EH (cell line): ENCODE results near the gene LIPF.
"Not testable (repeated sequence)": the region's sequence is repeated elsewhere in the genome, so short reads cannot be mapped to it uniquely, and the experiment has no call there.

Experiments
- DNase-seq: peaks from one replicate; pipeline ENCODE4 v3.0.0-alpha.2; 2015; ENCODE audit warnings: low read depth

The LIPF gene, protein sequence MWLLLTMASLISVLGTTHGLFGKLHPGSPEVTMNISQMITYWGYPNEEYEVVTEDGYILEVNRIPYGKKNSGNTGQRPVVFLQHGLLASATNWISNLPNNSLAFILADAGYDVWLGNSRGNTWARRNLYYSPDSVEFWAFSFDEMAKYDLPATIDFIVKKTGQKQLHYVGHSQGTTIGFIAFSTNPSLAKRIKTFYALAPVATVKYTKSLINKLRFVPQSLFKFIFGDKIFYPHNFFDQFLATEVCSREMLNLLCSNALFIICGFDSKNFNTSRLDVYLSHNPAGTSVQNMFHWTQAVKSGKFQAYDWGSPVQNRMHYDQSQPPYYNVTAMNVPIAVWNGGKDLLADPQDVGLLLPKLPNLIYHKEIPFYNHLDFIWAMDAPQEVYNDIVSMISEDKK

DNA sequence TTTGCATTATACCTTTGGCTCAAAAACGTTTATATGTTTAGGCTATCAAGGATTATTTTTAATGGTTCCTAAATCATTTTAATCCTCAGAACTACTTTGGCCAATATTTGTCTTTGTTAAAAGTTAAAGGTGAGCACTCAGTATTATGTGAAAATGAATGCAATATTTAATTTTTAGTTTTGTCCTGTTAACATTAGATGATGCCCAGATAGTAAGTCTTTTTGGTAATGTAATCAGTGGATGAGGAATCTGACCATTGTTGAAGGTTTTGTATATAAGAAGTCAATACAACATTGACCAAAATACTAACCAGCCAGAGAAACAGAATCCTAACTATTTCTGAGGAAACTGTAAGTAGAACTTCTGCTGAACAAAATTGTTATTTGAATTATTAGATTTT is at the start of gene LIPF:
TSS of gene LIPF (plus strand) at position 301 of the 400 bp plus-strand sequence. CDS start 2,856 bp downstream, outside the sequence.
- no peak for DNase-seq

DNA sequence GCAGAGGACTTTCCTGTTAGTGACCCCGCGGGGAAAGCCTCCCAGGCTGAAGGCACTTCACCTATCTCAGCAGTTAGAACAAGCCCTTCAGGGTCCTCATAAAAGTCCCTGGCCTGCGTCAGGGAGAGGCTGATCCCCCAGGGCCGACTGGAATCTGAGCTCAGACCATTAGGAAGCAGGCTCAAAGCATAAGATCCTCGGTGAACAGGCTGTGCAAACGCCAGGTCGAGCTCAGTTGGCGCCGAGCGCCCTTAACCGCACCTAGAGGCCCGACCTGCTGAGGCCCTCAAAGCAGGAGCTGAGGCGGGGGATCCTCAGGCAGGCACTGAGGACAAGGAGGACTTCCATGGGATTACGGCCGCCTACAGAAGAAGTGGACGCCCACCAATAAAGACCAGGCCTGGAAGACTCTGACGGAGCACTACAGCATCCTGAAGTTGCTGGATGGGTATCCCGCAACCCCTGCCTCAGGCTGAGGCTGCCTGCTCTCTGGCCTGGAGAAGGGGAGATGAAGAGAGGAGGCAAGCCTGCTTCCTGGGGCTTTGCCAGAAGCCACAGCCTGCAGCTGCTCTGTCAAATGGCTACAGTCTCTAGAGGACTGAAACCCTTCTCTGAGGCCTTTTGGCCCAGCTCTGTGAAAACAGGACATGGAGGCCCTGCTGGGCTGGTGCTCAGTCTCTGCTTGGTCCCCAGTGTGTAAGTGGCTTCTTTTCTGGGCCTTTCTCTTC is 47.8 kb upstream of the LIPF start:
- peak; percentile 15 for DNase-seq

DNA sequence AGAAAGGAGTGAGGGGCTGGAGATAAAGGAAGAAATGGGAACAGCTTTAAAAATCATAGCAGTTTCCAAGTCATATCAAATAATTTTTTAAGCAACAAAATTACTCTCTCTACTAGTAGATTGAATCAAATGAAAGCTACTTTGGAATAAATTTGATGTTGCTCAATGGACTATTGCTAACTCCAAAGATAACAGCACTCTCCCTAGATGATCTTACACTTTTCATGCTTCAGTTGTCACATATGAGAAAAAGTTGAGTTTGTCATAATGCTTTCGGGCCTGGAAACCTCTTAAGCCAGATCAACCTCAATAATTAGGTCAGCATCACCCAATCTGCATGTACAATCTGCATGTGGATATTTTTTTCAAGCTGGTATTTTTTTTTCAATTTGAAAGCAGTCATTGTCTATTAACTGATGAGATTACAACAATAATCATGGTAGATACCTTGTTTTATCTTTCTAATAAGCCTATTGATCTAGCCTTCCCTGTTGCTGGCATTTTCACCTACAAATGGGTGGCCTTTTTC is 46.4 kb upstream of the LIPF start:
- DNase-seq: no peak

DNA sequence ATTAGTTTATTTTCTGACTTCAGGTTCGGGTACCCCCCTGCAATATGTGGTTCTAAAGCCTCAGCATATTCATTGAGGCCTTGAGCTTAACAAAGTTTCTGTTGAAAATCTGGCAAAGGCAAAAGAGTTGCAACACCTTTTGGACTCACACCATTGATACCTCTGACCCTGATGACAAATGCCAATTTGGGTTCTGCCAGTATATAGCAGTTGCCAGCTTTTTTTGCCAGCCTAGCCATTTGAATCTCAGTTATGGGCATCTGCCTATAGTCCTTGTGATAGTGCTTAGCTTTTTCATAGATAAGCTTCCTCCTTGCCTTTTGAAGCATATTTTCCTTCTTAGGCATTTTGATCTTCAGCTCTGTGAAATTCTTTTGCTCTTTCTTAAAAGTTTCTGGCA is 45.7 kb upstream of the LIPF start:
- DNase-seq: no peak

DNA sequence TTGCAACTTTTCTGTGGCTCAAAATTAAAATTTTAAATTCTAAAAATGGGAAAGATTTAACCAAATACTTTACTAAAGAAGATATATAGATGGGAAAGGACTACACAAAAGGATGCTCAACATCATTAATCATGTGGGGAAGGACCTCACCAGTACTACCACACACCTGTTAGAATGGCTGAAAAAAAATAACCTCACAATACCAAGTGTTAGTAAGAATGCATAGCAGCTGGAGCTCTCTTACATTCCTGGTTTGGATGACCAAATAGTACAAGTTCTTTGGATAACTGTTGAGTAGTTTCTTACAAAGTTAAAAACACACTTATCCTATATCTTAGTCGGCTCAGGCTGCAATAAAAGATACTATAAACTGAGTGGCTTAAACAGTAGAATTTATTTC is 43.8 kb upstream of the LIPF start:
- DNase-seq: no peak

DNA sequence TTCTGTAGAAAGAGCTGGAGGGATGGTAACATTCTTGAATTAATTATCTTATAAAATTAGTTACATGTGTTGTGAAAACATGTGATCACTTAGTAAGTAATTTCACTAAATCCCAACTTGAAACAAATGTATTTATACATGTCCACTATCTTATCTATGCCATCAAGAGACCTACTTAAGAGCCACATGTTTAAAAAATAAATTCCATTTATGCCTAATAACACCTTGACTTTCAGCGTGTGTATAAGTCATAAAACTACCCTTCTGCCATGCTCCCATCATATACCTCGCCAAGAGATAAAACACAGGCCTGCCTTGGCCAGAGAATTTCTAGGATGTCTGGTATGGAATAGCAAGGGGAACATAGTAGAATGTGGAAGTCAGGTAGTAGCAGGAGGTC is 40.4 kb upstream of the LIPF start:
- no peak for DNase-seq

DNA sequence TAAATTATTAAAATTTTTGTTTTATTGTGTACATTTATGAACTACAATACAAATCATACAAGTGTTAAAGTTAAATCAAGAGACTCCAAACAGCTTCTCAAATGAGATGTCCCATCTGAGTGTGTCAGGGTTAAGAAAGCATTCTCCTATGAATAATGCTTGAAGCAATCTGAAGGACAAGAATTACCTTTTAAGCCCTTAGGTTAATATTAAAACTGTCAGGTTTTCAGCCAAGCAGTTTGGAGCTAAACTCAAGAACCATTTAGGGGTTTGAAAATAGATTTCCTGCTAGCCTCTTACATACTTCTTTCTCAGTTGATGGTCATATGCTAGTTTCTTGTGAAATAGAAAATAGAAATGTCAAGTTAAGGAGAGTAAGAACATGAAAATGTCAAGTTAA is 39.4 kb upstream of the LIPF start:
- no peak for DNase-seq

DNA sequence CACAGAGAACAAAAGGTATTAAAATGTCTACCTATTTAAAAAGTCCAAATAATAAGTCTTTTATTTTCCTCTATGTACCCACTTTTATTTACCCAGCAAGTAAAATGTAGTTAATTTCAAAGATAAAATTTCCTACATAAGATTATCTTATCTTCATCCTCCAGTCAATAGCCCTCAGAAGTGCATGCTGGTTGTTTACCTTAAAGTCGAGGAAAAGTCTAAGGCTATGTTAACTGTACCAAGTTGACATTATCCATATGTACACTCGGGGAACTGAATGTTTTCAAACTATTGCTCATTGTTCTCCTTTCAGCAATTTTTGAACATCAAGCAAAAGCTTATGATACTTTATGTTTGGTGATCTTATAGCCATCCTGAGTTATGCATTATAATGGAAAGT is 24.1 kb upstream of the LIPF start:
- DNase-seq: no peak

DNA sequence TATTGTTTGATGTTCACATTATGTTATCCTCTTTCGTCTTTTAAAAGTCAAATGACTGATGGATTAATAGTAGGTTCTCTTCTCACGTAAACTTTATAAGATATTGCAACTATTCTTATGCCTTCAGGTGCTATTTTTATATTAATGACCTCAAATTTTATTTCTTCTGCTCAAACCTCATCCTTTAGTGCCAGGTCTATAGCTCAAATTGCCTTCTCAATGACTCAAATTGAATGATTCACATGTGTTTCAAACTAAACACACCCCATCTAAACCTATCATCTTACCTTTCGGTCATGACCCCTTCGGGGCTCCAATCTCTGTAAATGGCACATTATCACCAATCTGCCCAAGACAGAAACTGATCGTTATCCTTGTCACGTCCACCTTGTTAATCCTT is 22.0 kb upstream of the LIPF start:
- DNase-seq: no peak

DNA sequence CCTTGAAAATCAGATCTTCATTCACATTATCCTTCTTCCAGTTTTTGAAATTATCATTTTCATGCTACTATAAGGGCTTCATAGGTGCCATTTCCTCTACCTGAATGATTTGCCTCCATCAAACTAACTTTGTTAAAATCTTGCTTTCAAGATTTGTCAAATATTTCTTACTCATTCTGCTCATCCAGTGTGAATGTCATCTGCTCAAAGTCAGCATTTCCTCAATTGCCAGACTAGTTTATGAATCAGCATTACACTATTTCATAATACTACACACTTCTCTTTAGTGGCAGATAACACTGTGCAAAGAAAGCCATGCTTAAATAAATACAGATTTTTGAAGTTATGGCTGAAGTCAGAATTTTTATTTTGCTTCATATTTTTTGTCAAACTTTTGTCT is 21.3 kb upstream of the LIPF start:
- peak; percentile 61 for DNase-seq

DNA sequence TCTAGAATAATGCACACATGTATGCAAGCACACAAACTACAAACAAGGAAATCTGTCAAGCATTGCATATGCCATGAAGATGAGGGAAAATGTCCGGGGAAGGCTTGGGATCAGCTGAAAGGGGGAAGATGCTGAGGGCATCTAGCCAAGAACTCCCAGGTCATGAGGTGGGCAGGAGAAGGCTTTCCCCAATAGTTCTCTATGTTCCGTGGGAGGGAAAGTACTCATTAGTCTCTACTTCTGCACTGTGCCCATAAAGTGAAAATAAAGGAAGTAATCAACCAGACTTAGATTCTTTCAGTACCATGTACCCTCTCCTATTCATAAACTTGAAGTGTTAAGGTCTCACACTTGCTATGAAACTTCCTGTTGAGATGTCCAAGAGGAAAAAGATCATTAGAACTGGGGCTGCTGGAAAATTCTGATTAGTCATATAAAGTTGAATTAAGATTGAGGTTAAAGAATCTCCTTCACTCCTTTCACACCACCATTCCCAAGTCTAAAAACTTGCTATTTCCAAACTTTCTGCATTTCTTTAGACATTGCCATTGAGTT is 17.1 kb upstream of the LIPF start:
- no peak for DNase-seq

DNA sequence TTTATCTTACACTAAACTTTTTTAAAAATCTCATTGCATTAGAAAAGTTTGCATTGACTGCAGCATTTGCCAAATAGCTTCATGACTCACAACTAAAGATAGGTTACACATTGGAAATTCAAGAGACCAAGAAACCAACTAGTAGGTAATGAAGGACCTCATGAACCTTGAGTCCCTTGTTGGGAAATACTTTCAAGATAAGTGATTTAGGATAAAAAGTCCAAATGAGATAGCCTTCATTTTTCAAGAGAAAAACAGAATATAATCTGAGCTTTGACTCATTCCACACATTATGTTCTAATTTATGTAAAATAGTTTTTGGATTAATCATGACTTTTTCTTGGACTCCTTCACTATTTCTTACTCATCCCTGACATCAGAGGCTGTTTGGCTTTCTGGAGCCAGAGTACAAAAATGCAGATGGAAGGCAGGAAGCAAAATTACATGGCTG is 13.1 kb upstream of the LIPF start:
- peak; percentile 91 for DNase-seq

DNA sequence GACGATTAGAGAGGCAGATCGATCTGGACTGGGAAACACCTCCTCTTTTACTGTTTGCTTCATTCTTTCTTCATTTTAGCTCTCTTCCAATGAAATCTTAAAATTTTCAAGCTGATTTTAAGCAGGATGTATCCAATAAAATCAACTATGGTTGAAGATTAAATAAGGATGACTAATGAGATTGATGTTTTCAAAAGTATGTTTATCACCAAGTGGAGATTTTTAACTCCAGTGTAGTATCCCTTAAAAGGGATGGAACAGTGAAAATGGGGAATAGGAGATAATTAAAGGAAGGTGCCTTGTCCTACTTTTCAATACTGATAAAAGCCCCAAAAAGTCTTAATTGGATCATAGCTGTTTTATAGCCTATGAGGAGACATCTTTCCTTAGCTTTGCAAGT is 11.6 kb upstream of the LIPF start:
- DNase-seq: peak; percentile 77

DNA sequence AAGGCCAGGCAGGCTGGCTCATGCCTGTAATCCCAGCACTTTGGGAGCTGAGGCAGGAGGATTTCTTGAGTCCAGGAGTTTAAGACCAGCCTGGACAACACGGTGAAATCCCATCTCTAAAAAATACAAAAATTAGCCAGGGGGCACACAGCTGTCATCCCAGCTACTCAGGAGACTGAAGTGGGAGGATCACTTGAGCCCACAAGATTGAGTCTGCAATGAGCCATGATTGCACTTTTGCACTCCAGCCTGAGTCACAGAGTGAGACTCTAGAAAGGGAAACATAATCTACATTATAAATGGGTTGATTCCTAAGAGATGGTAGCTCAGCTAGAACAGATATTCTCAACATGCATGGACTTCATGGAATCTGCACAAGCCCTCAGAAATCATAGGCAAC is 6.3 kb upstream of the LIPF start:
- peak; percentile 75 for DNase-seq

DNA sequence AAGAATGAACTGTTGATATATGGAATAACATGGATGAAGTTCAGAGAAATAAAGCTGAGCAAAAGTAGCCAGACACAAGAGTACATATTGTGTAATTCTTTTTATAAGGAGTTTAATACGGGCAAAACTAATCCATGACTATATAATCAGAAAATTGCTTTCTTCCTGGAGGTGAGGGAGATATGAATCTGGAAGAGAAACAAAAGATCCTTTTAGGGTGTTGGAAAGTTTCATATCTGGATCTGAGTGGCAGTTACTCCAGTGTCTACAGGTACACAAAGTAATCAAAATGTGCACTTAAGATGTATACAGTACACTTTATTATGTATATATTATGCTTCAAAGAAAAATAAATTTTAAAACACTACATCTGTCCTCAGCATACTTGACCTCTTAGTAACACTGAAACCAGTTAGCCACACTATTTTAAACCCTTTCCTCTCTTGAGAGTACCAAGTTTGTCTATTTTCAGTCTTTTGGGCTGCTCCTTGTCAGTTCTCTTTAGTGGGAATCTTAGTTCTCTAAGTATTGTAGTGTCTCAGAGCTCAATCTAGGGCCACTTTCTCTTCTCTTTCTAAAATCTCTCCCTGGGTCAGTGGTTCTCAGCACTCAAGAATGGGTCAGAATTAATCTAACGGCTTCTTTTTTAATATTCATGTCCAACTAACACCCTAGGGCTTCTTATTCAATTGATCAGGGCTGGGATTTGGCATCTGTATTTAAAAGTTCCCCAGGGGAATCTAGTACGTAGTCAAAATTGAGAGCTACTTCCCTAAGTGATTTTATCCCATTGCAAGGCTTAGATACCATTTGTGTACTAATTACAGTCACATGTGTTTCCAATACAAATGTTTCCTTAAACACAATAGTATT is 4.3 kb upstream of the LIPF start:
- peak; percentile 52 for DNase-seq

DNA sequence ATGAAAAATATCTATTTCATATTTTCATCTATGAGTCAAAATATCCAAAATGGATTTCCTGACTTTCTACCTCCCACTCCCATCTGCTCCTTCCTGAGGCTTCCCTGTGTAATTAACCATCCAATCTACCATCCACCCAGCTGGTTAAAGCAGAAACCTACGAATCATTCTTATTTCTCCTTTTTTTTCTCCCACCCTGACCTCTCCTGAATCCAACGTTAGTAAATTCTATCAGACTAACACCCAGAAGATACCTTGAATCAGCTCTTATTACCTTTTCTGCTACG is 3.7 kb upstream of the LIPF start:
- no peak for DNase-seq

DNA sequence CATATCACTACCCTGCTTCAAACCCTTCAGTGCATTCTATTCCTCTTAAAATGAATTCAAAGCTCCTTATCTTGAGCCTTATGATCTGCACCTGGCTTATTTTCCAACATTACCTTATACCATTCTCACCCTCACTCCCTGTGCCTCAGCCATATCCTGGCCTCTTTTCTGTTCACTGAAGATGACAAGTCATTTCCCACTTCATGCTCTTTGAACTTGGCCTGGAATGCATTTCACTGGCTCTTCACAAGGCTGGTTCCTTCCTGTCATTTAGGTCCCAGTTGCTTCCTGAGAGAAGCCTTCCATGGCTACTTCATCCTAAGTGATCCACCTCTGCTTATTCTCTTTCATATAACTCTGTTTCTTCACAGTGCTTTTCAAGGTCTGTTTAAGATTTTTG is 3.2 kb upstream of the LIPF start:
- DNase-seq: peak; percentile 47

DNA sequence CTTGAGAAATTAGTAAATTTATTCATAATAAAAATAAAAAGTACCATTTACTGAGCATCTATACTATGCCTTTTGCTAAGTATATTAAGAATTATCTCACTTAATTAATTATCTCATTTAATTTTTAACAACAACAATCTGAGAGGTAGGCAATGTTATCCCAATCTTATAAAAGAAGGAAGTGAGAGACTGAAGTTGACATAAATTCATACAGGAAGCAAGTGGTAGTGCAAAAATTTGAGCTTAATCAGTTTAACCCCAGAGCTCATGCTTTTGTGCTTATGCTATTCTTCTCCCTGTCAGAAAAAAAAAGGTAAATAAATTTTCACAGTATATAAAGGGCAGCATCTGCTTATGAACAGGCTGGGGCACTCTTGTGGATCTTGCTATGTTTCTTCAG is 2.7 kb upstream of the LIPF start:
- no peak for DNase-seq

DNA sequence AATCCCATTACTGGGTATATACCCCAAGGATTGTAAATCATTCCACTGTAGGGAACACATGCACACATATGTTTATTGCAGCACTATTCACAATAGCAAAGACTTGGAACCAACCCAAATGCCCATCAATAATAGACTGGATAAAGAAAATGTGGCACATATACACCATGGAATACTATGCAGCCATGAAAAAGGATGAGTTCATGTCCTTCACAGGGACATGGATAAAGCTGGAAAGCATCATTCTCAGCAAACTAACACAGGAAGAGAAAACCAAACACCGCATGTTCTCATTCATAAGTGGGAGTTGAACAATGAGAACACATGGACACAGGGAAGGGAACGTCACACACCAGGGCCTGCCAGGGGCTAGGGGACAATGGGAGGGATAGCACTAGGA is 1.1 kb upstream of the LIPF start:
- DNase-seq: not testable (repeated sequence)

DNA sequence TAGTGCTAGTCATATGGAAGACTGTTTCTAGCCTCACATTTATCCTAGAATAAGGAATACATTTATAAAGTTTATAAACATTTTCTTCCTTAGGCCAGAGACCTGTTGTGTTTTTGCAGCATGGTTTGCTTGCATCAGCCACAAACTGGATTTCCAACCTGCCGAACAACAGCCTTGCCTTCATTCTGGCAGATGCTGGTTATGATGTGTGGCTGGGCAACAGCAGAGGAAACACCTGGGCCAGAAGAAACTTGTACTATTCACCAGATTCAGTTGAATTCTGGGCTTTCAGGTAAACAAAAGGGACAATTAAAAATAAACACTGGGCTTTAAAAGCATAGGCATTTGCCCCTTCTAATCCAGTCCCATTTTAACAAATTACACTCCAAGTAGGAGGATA is 4.2 kb downstream of the LIPF start:
- DNase-seq: no peak

DNA sequence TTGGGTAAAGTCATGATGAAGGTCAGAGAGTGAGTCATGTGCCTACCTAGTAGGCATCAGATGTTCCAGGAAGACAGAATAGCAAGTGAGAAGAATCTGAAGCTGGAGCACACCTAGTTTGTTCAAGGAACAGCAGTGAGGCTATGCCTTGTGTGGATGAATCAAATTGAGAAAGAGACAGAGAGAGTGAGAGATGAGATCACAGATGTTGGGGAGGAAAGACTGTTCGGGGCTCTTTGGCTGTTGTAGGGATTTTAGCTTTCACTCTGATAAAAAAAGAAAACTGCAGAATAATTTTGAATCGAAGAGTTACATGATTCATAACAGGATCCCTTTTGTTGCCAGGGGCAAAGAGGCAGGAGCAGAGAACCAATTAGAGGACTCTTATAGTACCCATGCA is 6.3 kb downstream of the LIPF start:
- no peak for DNase-seq

DNA sequence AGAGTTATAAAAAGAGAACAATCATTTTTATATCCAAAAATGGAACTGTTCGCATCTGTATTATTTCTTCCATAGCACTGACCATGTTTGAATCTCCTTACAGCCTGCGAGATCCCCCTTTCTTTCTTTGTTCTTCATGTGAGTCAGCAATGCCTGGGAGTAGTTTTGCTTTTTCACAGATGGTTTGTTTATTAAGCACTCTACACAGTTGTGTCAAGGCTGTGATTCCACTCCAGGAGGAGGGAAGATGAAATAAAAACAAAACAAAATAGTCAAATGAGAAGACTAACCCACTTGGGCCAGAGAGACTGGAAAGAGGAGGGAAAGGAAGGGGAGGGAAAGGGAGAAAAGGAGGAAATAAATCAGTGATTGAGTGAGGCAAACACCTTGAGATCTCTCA is 7.8 kb downstream of the LIPF start:
- peak; percentile 18 for DNase-seq
